ENCODE data around the gene EFHC2. TPM values are rescaled to one million over a fixed set of nuclear protein-coding genes. Genes with fewer than 3 reads are reported as not detected.
"Not testable (repeated sequence)": the region's sequence is repeated elsewhere in the genome, so short reads cannot be mapped to it uniquely, and the experiment has no call there.

Gene EFHC2
- total RNA-seq, 1 donor from 2014 or later, result 3.2 TPM

DNA sequence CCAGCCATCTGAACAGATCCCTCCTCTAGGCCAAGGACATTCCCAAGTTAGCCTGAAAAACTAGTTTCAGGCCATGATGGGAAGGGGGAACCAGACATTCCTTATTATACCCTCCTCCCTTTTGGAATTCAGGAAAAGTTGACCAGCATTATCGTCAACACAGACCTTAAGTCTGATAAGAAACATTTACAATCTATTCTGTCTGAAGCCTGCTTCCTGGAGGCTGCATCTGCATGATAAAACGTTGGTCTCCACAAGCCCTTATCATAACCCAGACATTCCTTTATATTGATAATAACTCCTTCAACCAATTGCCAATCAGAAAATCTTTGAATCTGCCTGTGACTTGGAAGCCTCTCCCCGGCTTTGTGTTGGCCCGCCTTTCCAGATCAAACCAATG is 44.3 kb downstream of the EFHC2 start:
- no peak for DNase-seq (ENCODE audit: low read depth)

- DNase-seq (ENCODE audit: low read depth), result peak; percentile 81
Observed at GRCh38 chrX:44291468-44292092, 51.9 kb downstream of the EFHC2 start.

DNA sequence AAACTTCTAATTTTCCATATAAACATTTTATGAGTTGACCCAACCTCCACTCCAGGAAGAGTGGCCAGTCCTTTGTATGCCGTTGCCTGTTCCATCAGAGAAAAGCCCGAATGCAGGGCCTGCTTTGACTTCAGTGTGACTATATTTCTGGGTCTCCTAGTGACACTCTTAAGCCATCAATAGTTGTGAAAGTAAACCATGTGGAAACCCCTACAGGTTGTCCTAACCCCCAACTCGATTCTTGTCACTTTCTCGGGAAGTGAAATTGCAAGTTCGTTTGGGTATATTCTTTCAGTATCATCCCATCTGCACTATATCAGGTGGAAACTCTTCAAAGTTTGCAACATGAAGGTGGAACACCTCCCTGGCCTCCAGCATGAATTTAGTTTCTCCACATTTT is 52.8 kb downstream of the EFHC2 start:
- DNase-seq (ENCODE audit: low read depth), result no peak

- no peak for DNase-seq (ENCODE audit: low read depth)
Observed at GRCh38 chrX:44282753-44283152, 60.7 kb downstream of the EFHC2 start.

DNA sequence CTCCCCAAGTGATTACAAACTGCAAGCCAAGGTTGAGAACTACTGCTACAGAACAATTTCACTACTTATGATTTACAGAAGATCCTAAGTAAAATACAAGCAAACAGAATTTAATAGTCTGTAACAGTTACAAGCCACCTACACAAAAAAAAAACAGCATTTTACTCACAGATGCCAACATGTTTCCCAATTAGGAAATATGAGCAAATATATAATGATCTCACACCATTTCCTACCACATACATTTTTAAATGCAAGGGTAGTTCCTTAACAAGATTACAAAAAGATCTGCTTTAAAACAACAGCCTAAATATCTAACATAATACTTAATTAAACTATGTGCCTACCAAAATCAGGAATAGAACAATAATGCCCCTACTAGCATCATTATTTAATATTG is 63.4 kb downstream of the EFHC2 start:
- peak; percentile 4 for DNase-seq (ENCODE audit: low read depth)

- DNase-seq (ENCODE audit: low read depth), result peak; percentile 7
Observed at GRCh38 chrX:44274096-44274495, 69.4 kb downstream of the EFHC2 start.

GRCh38 chrX:44267861-44268260 is 75.6 kb downstream of the EFHC2 start:
- no peak for DNase-seq (ENCODE audit: low read depth)

DNA sequence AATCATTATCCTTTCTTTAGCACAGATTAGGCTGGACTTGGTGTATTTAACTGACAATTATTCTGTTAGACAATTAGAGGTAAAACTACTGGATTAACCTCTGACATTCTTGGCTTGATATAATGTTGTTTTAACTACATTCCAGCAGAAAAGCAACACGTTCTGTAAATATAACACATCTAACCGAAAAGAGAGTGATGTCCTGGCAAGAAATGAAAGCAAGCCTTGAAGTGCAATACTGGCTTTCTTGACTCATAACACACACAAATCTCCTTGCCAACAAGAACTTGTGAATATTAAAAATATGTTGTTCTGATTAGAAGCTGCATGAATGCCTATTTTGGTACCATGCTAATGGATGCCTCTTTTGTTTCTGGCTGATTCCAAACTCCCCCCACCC is 76.4 kb downstream of the EFHC2 start:
- DNase-seq (ENCODE audit: low read depth), result peak; percentile 33

DNA sequence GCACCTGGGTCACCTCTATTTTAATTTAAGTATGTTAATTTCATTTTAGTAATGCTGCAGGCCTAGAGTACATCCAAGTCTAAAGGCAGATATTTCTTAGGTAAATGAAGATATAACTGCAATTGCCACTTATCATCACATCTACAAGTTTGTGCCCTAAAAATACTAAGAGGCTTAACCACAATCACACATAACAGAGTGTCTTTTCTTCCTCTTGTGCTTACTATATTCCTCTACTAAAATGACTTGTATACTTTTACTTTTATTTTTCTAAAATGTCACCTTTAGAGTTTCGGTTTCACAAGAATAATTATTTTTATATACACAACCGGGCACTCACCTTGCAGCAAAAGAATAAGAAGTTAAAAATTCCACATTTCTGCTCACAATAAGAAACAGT is 77.9 kb downstream of the EFHC2 start:
- no peak for DNase-seq (ENCODE audit: low read depth)

DNA sequence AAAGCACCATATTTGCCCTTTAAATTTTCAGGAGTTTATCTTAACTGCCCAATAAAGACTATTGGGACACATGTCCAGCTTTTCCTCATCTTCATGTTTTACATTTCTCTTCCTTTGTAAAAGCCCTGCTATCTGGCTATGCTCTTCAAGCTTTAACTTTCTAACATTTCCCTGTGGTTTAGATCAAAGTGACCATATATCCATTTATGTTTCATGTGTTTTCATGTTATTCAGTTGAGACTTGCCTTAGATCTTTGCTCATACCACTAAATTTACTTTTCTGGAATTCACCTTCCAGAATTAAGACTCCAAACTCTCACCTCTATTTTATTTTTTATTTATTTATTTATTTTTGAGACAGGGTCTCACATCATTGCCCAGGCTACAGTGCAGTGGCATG is 78.5 kb downstream of the EFHC2 start:
- no peak for DNase-seq (ENCODE audit: low read depth)

DNA sequence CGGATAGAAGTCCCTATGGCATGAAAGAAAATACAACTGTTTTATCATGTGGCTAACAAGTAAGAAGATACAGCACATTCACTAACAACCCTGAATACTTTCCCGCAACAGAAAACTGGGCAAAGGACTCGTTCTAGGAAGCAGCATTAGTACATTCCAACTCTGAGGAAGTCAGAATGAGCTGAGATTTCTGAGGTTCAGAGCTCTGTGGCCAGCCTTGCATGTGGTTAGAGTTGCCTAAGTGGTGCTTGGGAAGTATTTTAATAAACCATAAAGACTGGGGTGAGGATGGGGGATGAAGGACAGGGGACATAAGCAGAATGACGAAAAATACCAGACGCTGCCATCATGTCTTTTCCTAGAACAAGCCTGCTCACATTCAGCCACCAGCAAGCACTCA is 82.2 kb downstream of the EFHC2 start:
- DNase-seq (ENCODE audit: low read depth), result no peak

DNA sequence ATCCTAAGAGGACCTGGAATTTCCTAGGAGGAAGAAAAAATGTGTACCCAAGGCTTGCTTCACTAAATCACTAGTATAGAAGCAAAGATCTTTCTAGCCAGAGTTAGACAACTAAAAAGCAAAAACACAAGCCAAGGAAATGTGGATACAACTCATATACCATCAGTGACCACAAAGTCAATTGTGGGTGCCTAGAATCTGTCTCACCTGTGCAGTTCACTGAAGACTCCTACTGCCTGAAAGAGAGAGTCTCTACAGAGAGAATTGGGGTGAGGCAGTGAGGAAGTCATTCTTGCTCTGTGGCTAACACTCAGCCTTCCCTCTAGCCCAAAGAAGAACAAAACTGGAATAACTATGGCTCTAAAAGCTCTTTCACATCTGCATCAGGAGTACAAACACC is 82.9 kb downstream of the EFHC2 start:
- DNase-seq (ENCODE audit: low read depth), result no peak

DNA sequence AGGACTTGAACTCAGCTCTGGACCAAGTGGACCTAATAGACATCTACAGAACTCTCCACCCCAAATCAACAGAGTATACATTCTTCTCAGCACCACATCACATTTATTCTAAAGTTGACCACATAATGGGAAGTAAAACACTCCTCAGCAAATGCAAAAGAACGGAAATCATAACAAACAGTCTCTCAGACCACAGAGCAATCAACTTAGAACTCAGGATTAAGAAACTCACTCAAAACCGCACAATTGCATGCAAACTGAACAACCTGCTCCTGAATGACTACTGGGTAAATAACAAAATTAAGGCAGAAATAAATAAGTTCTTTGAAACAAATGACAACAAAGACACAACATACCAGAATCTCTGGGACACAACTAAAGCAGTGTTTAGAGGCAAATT is 87.7 kb downstream of the EFHC2 start:
- not testable (repeated sequence) for DNase-seq (ENCODE audit: low read depth)

DNA sequence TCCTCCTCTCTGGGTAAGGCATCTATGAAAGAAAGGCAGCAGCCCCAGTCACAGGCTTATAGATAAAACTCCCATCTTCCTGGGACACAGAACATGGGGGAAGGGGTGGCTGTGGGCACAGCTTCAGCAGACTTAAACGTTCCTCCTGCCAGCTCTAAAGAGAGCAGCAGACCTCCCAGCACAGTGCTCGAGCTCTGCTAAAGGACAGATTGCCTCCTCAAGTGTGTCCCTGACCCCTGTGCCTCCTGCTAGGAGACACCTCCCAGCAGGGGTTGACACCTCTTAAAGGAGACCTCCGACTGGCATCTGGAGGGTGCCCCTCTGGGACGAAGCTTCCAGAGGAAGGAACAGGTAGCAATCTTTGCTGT is 89.9 kb downstream of the EFHC2 start:
- DNase-seq (ENCODE audit: low read depth), result no peak

GRCh38 chrX:44252688-44253574 is 90.5 kb downstream of the EFHC2 start:
- peak; percentile 69 for DNase-seq (ENCODE audit: low read depth)

- DNase-seq (ENCODE audit: low read depth), result no peak
Observed at GRCh38 chrX:44247468-44247867, 96.0 kb downstream of the EFHC2 start.

GRCh38 chrX:44246826-44247225 is 96.6 kb downstream of the EFHC2 start:
- no peak for DNase-seq (ENCODE audit: low read depth)

- no peak for DNase-seq (ENCODE audit: low read depth)
Observed at GRCh38 chrX:44245733-44246132, 97.7 kb downstream of the EFHC2 start.

- peak; percentile 44 for DNase-seq (ENCODE audit: low read depth)
Observed at GRCh38 chrX:44244008-44244407, 99.5 kb downstream of the EFHC2 start.

DNA sequence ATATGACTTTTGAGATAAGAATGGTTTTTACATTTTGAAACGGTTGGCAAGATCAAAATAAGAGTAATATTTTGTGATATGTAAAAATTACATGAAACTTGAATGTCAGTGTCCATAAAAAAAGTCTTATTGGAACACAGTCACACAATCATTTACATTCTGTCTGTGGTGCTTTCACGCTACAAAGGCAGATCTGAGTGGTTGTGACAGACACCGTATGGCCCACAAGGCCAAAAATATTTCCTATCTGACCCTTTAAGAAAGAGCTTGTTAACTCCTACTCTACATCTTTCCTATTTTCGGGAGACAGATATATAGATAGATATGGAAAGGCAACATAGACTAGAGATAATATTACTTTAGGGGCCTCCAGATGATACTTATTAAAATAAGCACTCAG is 101.9 kb downstream of the EFHC2 start:
- no peak for DNase-seq (ENCODE audit: low read depth)

- DNase-seq (ENCODE audit: low read depth), result no peak
Observed at GRCh38 chrX:44240036-44240435, 103.4 kb downstream of the EFHC2 start.

DNA sequence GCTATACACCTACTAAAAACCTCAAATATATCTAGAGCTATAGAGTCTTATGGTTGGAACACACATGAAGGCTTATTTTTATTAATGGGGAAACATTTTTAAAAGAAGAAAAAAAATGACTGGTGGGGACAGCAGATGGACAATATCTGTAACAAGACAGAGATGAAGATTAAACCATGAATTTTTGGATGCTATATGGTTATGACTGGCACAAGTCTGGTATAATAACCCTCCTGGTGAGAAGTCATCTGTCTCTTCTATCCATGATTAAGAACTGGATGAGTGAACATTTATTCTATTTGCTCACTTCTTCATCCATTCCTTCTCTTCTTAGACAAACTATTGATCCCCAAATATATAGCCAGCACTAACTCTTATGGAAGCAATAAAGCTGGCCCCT is 104.4 kb downstream of the EFHC2 start:
- no peak for DNase-seq (ENCODE audit: low read depth)

- DNase-seq (ENCODE audit: low read depth), result no peak
Observed at GRCh38 chrX:44235534-44235933, 107.9 kb downstream of the EFHC2 start.

DNA sequence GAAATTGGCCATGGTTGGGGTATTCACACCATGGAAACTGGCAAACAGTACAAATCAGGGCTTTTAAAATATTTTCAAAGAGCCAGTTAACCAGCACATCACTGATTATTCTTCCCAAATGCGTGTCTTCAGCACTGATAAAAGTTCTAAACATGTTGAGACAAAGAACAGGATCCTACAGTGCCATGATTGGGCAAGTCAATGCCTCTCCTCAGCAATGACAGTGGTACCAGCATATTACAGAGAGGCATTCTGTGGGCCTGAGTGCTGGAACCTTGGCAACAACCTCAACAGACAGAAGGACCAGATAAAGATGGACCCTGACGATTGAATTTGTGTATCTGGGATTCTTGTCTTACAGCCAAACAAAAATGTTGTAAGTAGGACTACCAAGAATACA is 108.9 kb downstream of the EFHC2 start:
- DNase-seq (ENCODE audit: low read depth), result no peak
